CD4-positive, alpha-beta T cell treated with Interferon alpha-2 for 1 hour (primary cell): ENCODE measurements around the gene TRUB2.
A peak's percentile ranks its signal among the peaks of the same experiment; 100 is the strongest.
"Not testable (repeated sequence)": the region's sequence is repeated elsewhere in the genome, so short reads cannot be mapped to it uniquely, and the experiment has no call there.

ENCODE experiments used
- DNase-seq, 2 donors: peaks; one replicate each; pipeline ENCODE4 v3.0.0-alpha.2; 2020 to 2022

The TRUB2 gene

GRCh38 chr9:128340691-128341434 is 18.6 kb upstream of the TRUB2 start:
- no peak for DNase-seq

- DNase-seq: peak; percentile 83 to 89
Measured at GRCh38 chr9:128339761-128340690, 17.8 kb upstream of the TRUB2 start, which contains the start of gene SLC27A4. Gene SLC27A4, plus strand, starts transcription at chr9:128340527. Its CDS starts 2,606 bp downstream, at chr9:128343133.

DNA sequence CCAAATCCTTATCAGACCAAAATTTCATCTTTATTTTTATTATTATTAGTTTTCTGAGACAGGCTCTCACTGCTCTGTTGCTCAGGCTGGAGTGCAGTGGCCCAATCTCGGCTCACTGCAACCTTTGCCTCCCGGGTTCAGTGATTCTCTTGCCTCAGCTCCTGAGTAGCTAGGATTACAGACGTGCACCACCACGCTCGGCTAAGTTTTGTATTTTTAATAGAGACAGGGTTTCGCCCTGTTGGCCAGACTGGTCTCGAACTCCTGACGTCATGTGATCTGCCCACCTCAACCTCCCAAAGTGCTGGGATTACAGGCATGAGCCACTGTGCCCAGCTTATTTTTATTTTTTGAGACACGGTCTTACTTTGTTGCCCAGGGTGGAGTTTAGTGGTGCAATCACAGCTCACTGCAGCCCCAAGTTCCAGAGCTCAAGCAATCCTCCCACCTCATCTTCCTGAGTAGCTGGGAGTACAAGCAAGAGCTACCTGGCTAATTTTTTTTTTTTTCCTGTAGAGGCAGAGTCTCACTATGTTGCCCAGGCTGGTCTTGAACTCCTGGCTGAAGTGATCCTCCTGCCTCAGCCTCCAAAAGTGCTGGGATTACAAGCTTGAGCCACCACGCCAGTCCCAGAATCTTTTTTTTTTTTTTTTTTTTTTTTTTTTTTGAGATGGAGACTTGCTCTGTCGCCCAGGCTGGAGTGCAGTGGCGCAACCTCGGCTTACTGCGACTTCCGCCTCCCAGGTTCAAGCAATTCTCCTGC is 16.8 kb upstream of the TRUB2 start:
- DNase-seq: not testable (repeated sequence)

DNA sequence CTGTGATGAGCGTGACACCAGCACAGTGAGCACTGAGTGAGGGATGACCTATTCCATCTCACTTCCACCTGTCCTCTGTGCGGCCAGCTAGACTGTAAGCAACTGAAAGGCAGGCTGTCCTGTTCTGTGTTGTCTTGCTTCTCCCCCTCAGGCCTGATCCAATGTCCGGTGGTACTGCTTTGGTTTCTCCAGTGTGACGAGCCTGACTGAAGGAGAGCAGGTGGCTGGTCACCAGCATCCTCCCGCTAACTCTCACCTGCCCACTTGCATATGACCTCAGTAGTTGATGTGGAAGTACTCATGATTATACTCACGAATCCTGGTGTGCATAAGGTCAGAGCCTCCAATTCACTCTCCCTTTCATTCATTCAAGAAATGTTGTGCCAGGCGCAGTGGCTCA is 15.7 kb upstream of the TRUB2 start:
- no peak for DNase-seq

- no peak for DNase-seq
Measured at GRCh38 chr9:128335914-128336313, 13.7 kb upstream of the TRUB2 start.

DNA sequence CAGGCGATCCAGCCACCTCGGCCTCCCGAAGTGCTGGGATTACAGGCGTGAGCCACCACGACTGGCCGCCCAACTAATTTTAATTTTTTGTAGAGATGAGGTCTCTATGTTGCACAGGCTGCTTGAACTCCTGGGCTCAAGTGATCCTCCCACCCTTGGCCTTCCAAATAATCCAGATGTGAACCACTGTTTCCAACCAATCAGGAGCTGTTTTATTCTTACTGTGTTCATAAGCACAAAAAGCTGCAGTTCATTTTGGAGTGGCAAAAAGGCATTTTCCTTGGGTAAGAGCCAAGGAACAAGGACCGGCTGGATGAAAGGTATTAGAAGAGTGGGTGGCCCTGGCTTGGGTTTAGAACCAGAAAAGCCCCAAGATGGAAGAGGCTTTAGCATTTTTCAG is 12.9 kb upstream of the TRUB2 start:
- DNase-seq: no peak

GRCh38 chr9:128333451-128333869 is 11.2 kb upstream of the TRUB2 start:
- no peak for DNase-seq

- DNase-seq: no peak
Measured at GRCh38 chr9:128325629-128326028, 3.4 kb upstream of the TRUB2 start.

GRCh38 chr9:128324401-128324800 is 2.2 kb upstream of the TRUB2 start:
- no peak for DNase-seq

DNA sequence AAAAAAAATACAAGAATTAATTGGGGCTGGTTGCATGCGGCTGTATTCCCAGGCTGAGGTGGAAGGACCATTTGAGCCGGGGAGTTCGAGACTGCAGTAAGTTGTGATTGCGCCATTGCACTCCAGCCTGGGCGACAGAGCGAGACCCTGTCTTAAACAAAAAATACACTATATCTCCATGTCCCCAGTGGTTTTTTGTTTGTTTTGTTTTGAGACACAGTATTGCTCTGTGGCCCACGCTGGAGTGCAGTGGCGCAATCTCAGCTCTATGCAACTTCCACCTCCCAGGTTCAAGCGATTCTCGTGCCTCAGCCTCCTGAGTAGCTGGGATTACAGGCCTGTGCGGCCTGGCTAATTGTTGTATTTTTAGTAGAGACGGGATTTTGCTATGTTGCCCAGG is 1.5 kb upstream of the TRUB2 start:
- no peak for DNase-seq

DNA sequence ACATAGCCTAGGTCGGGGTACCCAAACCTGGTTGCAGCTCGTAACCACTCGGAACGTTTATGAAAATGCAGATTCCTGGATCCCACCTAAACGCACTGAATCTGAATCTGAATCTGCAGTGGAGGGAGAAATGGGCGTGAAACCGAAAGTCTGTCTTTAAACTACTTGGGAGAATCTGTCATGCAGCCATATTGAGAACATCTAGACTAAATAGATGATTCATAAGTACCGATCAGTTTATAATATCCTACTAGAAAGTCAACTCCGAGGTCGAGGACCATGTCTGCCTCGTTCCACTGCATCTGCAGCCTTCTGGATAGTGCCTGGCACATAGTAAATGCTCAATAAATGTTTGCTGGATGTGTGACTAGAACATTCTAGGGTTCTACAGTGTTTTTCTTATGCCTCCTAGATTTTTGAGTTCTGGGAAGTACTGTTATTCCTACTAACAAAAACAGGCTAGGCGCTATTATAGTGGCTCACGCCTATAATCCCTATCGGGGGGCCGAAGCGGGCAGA is 1.0 kb upstream of the TRUB2 start:
- DNase-seq: no peak

- DNase-seq: no peak
Measured at GRCh38 chr9:128321879-128322403, 306 bp downstream of the TRUB2 start.

GRCh38 chr9:128321343-128321742 is 904 bp downstream of the TRUB2 start:
- no peak for DNase-seq

GRCh38 chr9:128317629-128318028 is 4.6 kb downstream of the TRUB2 start:
- no peak for DNase-seq

GRCh38 chr9:128316421-128316820 is 5.8 kb downstream of the TRUB2 start:
- no peak for DNase-seq

GRCh38 chr9:128314697-128315096 is 7.5 kb downstream of the TRUB2 start:
- DNase-seq: no peak

DNA sequence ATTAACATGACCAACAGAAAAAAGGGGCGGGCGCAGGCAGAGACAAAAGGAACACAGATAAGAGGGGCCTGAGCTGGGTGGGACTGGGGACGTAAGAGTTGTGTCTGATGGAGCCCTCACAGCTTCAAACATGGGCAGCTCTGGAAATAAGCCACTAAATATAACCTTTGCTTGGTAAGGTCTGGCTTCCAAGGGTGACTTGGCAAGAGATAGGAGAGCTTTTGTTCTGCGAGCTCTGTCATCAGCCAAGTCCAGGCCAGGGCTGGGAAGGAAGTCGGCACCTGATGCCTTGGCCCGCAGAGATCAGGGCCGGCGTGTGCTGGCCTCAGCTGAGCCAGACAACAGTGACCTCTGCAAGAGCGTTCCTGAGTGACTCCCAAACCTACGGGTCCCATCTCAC is 11.8 kb downstream of the TRUB2 start:
- DNase-seq: no peak

- DNase-seq: no peak
Measured at GRCh38 chr9:128309551-128309950, 12.7 kb downstream of the TRUB2 start.

DNA sequence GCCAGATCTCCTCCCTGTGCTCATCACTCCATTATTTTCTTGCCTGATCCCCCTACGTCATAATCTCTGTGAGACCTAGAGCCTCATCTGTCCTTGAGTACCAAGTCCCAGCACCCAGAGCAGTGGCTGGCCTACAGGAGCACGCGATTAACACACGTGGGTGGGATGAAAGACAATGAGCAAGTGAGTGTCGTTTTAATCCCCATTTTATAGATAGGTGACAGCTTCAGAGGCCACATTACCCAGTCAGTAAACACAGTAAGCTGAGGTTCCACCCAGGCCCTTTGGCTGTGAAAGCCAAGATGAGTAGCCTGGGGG is 17.3 kb downstream of the TRUB2 start:
- no peak for DNase-seq

- DNase-seq: no peak
Measured at GRCh38 chr9:128304136-128304970, 17.9 kb downstream of the TRUB2 start.

DNA sequence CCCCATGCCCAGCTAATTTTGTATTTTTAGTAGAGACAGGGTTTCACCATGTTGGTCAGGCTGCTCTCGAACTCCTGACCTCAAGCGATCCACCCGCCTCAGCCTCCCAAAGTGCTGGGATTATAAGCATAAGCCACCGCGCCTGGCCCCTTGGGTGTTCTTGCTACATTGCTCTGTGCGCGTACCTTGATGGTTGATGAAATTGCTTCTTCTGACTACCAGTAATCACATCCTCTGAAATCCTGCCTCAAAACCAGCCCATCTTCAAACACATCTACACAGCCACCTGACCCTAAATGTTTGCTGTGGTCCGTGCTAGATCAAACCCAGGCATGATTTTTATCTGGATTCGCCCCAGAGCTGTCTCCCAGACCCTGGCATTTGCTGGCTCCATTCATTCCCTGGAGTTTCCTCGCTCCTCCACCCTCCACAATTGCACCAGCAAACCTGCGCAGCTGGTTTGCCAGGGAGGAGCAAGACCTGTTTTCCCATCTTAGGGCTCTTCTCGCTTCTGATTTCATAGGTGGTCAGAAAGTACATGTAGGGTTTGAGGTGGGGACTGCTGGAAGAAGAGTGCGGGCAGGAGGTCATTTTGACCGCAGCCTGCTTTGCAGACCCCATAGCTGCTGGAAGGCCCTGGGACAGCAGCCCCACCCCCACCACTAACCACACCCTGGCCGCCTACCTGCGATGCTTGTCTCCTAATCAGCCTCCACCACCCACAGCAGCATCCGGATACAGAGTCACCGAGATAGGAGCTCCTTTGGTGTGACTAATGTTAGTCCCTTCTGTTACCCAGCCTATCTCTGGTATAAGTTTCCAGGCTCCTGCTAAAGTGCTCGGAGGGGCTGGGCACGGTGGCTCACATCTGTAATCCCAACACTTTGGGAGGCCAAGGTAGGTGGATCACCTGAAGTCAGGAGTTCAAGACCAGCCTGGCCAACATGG is 23.4 kb downstream of the TRUB2 start:
- no peak for DNase-seq
